DOHH2 (cell line): ENCODE data around the gene C19orf81.

Experiments
- EZH2phosphoT487 ChIP-seq: fragments of 200-600 bp; sonication (generic); IDR thresholded peaks from 2 replicates; pipeline ENCODE4 v1.6.1; 2017; ENCODE audit warnings: borderline replicate concordance, mild to moderate bottlenecking, antibody characterized with exemption, low read length, moderate library complexity, mixed read lengths
- TF ChIP-seq, protein P1 (sequence below): fragments of 200-600 bp; sonication (generic); IDR thresholded peaks from one replicate; pipeline ENCODE4 v1.5.1; 2014; ENCODE audit warnings: antibody characterized with exemption, mild to moderate bottlenecking, low read depth, low read length; ENCODE audit not compliant: poor library complexity, severe bottlenecking

DNA sequence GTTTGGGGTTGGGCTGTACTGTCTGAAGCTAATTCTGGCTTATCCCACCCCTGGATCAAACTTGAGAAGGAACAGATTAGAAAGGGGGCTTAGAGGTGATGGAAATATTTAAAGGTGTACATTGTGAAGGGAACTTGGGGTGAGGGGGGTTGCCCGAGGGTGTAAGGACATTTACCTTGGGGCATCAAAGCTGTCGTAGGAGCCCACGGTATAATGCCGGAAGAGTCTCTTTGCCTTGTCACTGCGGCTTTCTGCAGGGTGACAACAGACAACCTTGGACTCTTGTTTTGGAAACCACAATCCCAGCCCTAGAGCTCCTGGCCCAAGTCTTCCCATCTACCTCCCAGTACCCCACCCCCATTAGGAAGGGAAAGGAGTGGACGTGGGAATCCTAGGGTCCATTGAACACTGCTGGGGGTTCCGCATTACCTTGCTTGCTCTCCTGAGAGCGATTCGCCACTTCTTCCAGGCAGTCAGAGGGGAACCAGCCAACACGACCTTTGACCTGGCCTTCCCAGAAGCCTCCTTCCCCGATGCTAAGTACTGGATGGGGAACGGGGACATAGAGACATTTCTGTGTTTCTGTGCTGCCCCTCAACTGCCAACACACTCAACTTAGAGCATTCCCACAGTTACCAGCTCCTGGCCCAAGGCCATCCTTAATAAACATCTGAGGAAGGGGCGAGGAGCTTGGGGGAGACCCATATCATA lies 48.3 kb downstream of the C19orf81 start:
- TF ChIP-seq EZH2phosphoT487: no peak
- TF ChIP-seq, protein P1, sequence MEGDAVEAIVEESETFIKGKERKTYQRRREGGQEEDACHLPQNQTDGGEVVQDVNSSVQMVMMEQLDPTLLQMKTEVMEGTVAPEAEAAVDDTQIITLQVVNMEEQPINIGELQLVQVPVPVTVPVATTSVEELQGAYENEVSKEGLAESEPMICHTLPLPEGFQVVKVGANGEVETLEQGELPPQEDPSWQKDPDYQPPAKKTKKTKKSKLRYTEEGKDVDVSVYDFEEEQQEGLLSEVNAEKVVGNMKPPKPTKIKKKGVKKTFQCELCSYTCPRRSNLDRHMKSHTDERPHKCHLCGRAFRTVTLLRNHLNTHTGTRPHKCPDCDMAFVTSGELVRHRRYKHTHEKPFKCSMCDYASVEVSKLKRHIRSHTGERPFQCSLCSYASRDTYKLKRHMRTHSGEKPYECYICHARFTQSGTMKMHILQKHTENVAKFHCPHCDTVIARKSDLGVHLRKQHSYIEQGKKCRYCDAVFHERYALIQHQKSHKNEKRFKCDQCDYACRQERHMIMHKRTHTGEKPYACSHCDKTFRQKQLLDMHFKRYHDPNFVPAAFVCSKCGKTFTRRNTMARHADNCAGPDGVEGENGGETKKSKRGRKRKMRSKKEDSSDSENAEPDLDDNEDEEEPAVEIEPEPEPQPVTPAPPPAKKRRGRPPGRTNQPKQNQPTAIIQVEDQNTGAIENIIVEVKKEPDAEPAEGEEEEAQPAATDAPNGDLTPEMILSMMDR: no peak
